ENCODE results near the gene DNAAF5.

Gene DNAAF5

DNA sequence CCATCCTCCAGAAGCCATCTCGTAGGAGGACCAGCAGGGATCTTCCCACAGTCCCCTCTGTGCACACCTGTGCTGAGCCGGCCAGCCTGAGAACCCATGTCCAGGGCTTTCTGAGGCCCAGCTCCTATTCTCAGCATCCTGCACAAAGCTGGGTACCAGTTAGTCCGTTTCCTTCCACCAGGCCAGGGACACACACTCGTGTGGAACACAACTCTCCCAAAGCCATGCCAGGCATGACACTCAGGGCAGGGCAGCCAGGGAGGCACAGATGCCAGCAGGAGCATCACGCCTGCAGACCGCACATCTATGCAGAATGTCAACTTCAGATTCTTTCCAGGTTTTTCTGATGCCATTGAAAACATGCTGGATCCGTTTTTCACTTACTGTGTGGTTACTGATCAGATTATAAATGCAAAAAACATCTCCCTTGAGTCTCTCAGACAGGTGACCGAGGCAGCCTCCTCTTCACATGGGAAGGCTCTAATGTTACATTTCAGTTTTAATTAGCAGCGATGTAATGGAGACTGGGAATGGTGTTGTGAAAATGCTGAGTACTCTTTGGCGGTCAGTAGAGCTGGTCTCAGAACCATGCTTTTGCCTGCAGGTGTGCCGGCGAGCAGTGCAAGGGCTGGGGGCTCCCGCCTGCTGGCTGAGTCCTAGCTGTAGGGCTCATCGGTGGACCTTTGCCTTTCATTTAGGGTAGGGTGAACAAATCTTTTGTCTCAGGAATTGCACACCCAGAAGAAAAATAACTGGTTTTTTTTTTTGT, 102.5 kb downstream of the DNAAF5 start:
- TF ChIP-seq CTCF (conservative IDR thresholded peaks at IDR 0.05; ENCODE audit: low read depth, low read length), result no peak
- H2AFZ ChIP-seq (ENCODE audit: low read depth), result no peak overlapping the region
- H3K27me3 ChIP-seq (ENCODE audit: insufficient read depth, low read depth), result no peaks in the 10 kb centered on the region
- no peak overlapping the region for H3K4me3 ChIP-seq (IDR thresholded peaks at IDR 0.05; ENCODE audit: insufficient read depth, low read depth, low read length)
- H3K27ac ChIP-seq, result no peak overlapping the region
- peaks cover 35% of the 10 kb centered on the region for H3K4me1 ChIP-seq (ENCODE audit: low read depth, poor library complexity, severe bottlenecking)
- no peak overlapping the region for H3K9ac ChIP-seq
- peaks cover 65% of the 10 kb centered on the region for H3K79me2 ChIP-seq (ENCODE audit: insufficient read depth, low read depth)
- H3K36me3 ChIP-seq (ENCODE audit: insufficient read depth), result no peaks in the 10 kb centered on the region
- no peaks in the 10 kb centered on the region for H4K20me1 ChIP-seq (ENCODE audit: insufficient read depth)
- no peak overlapping the region for H3K4me2 ChIP-seq

GRCh38 chr7:830069-830468, 103.6 kb downstream of the DNAAF5 start:
- Histone ChIP-seq H3K4me2 (no peak overlapping the region), H3K36me3 (ENCODE audit: insufficient read depth) (no peaks in the 10 kb centered on the region), H3K79me2 (ENCODE audit: insufficient read depth, low read depth) (peaks cover 58% of the 10 kb centered on the region)

DNA sequence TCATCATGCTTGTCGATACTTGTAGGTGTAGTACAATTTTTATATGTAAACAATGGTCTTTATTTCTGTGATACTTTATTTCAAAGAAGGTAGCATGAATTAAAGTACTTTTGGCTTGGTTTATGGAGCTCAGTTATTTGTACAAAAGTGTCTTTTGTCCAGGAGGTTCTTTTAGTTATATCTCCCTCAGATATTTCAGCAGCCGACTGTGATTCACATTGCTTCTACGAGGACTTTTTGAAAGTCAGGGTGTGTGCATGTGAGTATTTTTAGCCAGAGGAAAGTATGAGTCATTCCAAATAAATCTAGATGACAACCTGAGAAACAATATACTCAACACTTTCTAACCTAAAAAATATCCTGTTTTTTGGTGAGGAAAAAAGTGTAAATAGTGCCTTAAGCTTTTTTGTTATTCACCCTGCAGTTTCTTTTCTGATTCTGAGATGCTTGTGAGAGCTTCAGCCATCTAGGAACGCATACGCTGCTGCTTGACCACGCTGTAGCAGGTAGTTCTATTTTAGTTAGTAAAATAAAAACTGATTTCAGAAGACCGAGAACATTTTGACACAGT, 105.2 kb downstream of the DNAAF5 start:
- H3K4me1 ChIP-seq (ENCODE audit: low read depth, poor library complexity, severe bottlenecking), result peaks cover 35% of the 10 kb centered on the region

More at GRCh38 chr7:830069-830468, 103.6 kb downstream of the DNAAF5 start:
- Histone ChIP-seq H2AFZ (ENCODE audit: low read depth) (no peak overlapping the region), H3K27ac (peak overlapping the region; percentile 96; the same call in 1 of the 2 replicates), H3K4me1 (ENCODE audit: low read depth, poor library complexity, severe bottlenecking) (peaks cover 35% of the 10 kb centered on the region), H3K4me3 (IDR thresholded peaks at IDR 0.05; ENCODE audit: insufficient read depth, low read depth, low read length) (no peak overlapping the region), H4K20me1 (ENCODE audit: insufficient read depth) (no peaks in the 10 kb centered on the region), H3K27me3 (ENCODE audit: insufficient read depth, low read depth) (no peaks in the 10 kb centered on the region), H3K9ac (no peak overlapping the region)
- no peak for TF ChIP-seq CTCF (conservative IDR thresholded peaks at IDR 0.05; ENCODE audit: low read depth, low read length)

More for the DNA sequence above, 105.2 kb downstream of the DNAAF5 start:
- peak overlapping the region; percentile 9; the same call in 1 of the 2 replicates for H2AFZ ChIP-seq (ENCODE audit: low read depth)
- no peaks in the 10 kb centered on the region for H4K20me1 ChIP-seq (ENCODE audit: insufficient read depth)
- H3K27me3 ChIP-seq (ENCODE audit: insufficient read depth, low read depth), result no peaks in the 10 kb centered on the region
- H3K4me2 ChIP-seq, result peak overlapping the region; percentile 71
- peaks cover 52% of the 10 kb centered on the region for H3K79me2 ChIP-seq (ENCODE audit: insufficient read depth, low read depth)
- no peaks in the 10 kb centered on the region for H3K36me3 ChIP-seq (ENCODE audit: insufficient read depth)
- H3K4me3 ChIP-seq (IDR thresholded peaks at IDR 0.05; ENCODE audit: insufficient read depth, low read depth, low read length), result no peak overlapping the region
- H3K9ac ChIP-seq, result peak overlapping the region; percentile 72
- TF ChIP-seq CTCF (conservative IDR thresholded peaks at IDR 0.05; ENCODE audit: low read depth, low read length), result no peak
- peak overlapping the region; percentile 96 for H3K27ac ChIP-seq
